Stimulated activated CD4-positive, alpha-beta T cell treated with anti-CD3 and anti-CD28 coated beads, Interleukin-1b, Interleukin-23, amount 100 ng/mL, for 4 hours (primary cell): ENCODE data around the gene DNAAF2.
"Not testable (repeated sequence)": the region's sequence is repeated elsewhere in the genome, so short reads cannot be mapped to it uniquely, and the experiment has no call there.

Source experiments
- DNase-seq, 2 donors: peaks; one replicate each; pipeline ENCODE4 v3.0.0-alpha.2; 2020; ENCODE audit warnings: low read depth in 2 of 2

Gene DNAAF2

DNA sequence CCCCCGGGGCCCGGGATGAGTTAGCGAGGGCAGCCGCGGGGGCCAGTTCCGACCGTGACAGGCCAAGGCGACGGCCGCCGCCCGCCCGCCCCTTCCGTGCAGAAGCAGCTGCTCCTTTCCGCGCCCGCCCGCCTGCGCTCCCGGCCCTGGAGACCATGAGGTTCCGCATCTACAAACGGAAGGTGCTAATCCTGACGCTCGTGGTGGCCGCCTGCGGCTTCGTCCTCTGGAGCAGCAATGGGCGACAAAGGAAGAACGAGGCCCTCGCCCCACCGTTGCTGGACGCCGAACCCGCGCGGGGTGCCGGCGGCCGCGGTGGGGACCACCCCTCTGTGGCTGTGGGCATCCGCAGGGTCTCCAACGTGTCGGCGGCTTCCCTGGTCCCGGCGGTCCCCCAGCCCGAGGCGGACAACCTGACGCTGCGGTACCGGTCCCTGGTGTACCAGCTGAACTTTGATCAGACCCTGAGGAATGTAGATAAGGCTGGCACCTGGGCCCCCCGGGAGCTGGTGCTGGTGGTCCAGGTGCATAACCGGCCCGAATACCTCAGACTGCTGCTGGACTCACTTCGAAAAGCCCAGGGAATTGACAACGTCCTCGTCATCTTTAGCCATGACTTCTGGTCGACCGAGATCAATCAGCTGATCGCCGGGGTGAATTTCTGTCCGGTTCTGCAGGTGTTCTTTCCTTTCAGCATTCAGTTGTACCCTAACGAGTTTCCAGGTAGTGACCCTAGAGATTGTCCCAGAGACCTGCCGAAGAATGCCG lies 13.7 kb downstream of the DNAAF2 start:
- DNase-seq, result peak in 1 of 2 donors; percentile 50

DNA sequence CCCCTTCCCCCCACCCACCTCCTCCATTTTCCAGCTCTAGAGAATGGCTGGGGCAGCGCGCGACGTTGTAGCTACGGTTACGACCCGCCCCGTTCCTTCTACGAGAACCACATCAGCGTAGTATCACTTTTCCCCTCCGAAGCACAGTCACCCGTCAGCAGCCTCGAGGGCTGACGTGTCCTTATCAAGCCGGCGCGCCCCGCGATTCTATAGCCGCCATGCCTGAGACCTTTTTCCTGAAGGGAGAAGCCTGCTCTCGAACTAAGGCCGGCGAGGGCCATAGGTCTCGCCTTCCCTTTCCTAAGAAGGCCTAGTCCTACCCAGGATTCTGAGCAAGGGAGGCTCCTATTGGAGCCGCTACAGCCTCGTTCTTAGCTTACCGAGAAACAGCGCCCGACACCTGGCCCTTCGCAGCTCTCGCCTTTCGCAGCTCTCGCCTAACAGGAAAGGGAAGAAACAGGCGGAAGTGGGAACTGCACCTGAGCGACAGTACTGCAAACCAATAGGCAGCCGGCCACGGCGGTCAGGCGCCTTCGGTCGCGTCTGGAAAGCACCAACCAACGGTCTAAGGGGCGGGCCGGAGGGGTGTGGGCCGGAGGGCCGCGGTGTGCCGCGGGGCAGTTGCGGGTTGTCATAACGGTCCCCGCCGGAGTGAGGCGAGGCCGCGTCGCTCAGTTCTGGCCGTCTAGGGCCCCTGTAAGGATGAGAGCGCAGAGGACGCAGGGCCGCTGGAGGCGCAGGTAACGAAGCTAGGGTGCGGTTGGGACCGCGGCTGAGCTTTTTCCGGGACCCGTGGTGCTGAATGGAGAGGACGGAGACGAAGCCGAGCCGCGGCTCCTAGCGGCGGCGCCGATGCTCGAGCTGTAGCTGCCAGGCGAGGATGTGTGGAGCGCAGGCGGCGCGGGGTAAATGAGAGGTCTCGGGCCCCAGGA lies 14.6 kb downstream of the DNAAF2 start, which contains the start of the genes MGAT2 and RPL36AL:
MGAT2 (plus strand) TSS at position 618 of the 932 bp plus-strand sequence. CDS start 470 bp downstream, outside the sequence.
RPL36AL (minus strand) TSS at position 445 of the 932 bp plus-strand sequence. CDS start 1,522 bp downstream, outside the sequence.
- peak; percentile 85 to 87 for DNase-seq

DNA sequence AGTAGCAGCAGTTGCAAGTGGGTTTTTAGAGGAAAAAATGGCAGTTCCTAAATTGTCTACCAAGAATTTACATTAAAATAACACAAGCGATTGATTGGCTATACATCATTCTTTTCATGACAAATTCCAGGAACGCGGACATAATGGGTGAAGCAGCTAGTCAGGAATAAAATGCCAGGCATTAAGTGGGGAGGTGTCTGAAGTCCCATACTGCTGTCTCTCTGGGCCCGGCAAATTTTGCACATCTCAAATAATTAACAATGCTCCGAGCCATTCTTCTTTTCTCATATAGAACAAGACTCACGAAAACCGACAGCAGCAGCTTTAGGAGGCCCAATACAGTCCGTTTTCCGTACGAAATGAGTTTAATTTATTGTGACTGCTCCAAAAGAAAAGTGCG lies 15.3 kb downstream of the DNAAF2 start:
- no peak for DNase-seq

DNA sequence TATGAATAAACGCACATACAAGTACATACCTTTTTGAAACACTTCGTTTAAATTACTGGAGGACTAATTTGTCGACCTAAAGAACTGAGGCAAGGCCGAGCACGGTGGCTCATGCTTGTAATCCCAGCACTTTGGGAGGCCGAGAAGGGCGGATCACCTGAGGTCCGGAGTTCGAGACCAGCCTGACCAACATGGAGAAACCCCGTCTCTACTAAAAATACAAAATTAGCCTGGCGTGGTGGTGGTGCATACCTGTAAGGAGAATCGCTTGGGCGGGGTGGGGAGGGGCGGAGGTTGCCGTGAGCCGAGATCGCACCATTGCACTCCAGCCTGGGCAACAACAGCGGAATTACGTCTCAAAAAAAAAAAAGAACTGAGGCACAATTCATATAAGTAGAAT lies 15.8 kb downstream of the DNAAF2 start:
- not testable (repeated sequence) for DNase-seq

DNA sequence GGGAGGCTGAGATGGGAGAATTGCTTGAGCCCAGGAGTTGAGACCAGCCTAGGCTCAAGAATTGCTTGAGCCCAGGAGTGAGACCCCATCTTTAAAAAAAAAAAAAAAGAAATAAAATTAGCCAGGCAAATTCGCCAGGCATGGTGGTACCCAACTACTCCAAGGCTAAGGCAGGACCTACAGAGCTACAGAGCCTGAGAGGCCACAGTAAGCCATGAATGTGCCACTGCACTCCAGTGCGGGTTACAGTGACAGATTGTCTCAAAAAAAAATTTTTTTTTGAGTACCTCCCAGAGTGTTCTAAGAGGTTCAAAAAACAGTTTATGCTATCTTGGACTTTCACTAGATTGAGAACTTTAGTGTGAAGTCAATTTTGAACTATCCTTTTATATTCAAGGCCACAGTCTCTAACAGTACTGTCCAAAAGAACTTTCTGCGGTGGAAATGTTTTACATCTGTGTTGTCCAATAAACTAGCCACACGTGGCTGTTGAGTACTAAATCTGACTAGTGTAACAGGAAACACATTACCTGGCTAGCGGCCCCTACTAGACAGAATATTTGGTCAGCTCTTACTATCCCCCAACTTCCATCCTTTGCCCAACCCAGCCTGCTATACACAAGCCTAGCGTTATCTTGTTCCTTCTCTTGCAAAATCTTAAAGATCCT lies 17.1 kb downstream of the DNAAF2 start:
- no peak for DNase-seq

DNA sequence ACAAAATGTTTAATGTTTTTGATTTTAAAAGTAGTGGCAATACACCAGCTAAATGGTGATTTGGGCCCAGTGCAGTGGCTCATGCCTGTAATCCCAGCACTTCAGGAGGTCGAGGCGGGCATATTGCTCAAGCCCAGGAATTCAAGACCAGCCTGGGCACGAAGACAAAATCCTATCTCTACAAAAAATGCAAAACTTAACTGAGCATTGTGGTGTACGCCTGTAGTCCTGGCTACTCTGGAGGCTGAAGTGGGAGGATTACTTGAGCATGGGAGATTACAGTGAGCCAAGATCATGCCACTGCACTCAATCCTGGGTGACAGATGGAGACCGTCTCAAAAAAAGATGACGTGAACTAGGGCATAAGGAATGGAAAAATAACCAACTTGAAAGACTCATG lies 19.3 kb downstream of the DNAAF2 start:
- no peak for DNase-seq

DNA sequence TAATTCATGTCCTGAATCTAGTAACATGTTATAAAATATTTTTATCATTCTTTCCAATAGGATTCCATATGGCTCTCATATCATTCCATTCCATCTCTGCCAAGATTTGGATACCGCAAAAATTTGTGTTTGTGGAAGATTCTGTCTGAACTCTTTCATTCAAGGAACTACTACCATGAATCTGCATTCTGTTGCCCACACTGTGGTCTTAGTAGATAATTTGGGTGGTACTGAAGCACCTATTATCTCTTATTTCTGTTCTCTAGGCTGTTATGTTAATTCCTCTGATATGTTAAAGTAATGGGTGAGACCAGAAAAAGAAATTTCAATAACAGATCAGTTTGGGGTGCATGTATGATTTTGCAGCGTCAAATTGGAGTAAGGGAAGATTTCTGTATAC lies 20.8 kb downstream of the DNAAF2 start:
- no peak for DNase-seq

DNA sequence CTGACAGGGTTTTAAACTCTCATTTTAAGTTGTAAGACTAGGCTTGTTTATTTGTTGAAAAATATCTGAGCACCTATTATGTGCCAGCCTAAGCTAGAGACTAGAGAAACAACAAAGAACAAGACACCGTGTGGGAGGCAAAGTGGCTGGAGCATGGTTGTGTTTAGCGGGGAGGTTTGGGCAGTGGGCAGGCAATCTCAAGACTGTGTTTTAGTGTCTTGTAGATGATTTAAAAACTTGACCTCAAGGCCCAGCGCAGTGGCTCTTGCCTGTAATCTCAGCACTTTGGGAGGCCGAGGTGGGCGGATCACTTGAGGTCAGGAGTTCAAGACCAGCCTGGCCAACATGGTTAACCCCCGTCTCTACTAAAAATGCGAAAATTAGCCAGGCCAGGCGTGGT lies 22.4 kb downstream of the DNAAF2 start:
- DNase-seq, result no peak

DNA sequence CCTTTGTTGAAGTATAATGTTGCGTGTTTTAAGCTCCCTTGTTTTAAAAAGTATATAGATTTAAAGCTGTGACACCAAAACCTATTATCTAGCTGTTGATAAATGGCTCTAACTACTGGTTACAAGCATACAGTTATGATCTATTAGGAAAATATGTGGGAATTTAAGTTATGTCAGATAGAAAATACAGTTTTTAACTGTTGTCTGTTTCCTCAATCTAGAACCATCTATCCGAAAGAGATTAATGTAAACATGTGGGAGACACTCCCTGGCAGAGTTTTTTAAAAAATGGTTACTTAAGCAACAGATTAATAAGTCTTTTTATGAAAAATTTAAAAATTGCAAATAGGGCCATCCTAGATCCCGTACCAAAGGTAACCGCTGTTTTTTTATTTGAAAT lies 22.8 kb downstream of the DNAAF2 start:
- DNase-seq, result no peak

DNA sequence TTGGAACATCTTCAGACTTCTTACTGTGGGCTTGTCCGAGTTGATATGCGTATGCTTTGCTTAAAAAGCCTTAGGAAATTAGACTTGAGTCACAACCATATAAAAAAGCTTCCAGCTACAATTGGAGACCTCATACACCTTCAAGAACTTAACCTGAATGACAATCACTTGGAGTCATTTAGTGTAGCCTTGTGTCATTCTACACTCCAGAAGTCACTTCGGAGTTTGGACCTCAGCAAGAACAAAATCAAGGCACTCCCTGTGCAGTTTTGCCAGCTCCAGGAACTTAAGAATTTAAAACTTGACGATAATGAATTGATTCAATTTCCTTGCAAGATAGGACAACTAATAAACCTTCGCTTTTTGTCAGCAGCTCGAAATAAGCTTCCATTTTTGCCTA lies 27.5 kb downstream of the DNAAF2 start:
- no peak for DNase-seq

DNA sequence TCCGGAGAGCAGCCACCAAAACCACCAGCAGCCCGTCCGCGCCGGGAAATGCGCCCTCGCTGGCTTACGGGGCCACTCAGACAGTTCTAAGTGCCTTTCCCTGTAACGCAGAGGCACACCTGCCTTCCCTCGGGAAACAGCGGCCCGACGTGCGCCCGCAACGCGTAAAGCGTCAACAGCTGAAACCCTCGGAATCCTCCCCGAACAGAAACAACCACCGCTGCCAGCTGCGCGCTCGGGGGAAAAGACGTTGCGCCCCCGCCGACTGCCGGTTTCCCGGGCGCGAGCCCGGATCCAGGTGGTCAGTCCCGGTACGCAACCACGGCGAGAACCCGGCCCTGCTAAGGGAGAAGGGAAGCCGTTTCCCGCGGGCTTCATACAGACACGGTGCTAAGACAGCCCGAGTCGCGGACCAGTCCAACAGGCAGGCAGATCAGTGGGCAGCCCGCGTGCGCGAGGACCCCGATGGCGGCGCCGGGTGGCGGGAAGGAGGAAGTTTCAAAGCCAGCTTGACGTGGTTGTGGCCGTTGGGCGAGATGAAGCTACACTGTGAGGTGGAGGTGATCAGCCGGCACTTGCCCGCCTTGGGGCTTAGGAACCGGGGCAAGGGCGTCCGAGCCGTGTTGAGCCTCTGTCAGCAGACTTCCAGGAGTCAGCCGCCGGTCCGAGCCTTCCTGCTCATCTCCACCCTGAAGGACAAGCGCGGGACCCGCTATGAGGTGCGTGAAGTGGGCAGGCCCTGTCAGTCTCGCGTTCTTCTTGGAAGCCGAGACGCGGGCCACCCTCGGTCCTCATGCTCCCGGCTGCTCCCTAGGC lies 36.4 kb downstream of the DNAAF2 start, which contains the start of gene LRR1:
LRR1 (plus strand) TSS at position 456 of the 816 bp plus-strand sequence; CDS start at position 537, 81 bp downstream.
- DNase-seq, result peak; percentile 73 to 81

DNA sequence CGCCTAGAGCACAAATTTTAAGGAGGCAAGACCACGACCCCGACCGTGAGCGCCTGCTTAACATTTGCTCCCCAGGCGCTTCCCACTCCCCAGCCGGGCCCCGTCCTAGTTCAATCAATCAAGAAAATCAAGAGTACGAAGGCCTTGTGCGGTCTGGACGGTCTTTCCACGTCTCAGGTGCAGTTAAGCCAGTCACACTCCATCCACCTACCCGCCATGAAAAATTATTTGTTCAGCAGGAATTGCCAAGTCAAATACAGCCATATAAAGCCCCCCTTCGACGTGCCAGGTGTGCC lies 36.9 kb downstream of the DNAAF2 start:
- no peak for DNase-seq

DNA sequence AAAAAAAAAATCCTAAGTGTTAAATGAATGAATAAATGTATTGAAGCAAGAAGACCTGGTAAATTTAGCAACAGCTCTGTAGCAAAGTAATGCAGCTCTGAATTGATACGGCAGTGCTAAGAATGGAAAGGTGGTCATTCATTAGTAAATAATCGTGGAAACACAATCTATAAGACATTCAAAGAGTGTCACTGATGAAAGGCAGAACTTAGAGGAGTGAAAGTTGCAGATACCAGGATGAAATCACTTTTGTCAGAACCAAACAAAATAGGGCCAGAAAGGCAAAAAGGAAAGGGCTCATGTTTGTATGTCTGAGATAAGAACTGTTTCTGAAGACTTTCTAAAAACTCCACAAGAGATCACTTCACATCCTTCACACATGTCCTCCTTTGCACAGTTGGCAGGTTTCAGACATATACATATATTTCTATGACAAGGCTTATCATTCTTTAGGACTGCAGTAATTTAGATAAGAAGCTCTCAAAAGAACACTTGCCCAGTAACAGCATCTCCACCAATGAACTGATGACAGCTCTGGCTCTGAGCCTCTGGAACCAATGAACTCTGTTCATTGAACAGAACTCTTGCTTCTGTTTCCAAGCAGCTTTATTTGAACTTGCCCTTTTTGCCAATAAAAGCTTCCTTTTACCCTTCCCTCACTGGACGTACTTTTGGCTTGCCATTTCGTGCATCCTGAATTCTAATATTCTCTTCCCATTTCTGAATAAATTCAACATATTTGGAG lies 40.5 kb downstream of the DNAAF2 start:
- no peak for DNase-seq

DNA sequence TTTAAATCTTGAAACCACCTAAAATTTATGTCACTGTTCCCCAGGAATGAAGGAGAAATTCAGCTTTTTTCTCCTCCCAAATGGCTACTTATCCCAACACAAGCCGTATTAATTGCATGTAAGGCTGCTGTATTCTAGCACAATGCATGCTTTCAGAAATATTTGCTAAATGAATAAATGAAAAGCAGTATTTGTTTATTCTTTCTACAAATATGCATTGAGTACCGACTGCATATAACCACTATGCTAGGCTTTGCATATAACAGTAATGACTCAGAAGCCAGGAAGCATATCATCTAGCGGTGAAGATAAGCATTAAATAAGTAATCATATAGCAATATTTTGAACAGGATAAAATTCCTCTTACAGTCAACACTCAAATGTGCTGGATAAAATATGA lies 42.0 kb downstream of the DNAAF2 start:
- no peak for DNase-seq

DNA sequence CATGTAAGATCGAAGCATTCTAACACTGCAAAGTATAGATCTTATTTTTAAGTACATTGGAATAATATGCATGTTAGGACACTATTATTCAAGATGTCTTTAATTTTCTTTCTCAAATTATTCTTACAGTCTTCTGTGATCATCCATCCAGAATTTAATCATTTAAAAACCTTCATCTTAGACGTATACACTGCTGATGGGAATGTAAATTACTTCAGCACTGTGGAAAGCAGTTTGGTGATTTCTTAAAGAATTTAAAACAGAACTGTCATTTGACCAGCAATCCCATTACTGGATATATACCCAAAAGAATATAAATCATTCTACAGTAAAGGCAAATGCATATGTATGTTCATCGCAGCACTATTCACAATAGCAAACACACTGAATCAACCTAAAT lies 45.7 kb downstream of the DNAAF2 start:
- no peak for DNase-seq

DNA sequence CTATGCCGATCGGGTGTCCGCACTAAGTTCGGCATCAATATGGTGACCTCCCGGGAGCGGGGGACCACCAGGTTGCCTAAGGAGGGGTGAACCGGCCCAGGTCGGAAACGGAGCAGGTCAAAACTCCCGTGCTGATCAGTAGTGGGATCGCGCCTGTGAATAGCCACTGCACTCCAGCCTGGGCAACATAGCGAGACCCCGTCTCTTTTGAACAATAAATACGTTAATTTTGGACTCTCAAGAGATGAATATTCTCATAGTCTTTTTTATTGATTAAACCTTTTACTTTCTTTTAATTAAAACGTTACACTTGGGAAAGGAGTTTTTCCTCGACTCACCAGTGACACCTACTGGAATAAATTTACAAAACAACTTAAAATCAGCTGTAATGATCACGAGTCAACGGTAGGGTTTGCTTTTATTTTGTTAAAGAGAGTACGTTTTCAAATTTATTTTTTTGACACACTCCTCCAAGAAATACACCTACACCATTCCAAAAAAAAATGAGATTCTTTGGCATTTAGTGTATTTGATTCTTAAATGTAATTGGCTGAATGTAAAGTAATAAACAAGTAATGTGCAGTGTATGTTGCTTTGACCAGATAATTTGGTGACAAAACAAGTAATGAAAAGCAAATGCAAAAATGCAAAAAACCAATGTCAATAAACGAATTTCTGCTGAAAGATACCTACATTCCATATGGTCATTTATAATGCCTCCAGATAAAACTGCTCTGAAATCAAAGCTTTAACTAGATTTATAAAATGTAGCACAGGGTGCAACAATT lies 48.2 kb downstream of the DNAAF2 start:
- DNase-seq, result peak in 1 of 2 donors; percentile 46

DNA sequence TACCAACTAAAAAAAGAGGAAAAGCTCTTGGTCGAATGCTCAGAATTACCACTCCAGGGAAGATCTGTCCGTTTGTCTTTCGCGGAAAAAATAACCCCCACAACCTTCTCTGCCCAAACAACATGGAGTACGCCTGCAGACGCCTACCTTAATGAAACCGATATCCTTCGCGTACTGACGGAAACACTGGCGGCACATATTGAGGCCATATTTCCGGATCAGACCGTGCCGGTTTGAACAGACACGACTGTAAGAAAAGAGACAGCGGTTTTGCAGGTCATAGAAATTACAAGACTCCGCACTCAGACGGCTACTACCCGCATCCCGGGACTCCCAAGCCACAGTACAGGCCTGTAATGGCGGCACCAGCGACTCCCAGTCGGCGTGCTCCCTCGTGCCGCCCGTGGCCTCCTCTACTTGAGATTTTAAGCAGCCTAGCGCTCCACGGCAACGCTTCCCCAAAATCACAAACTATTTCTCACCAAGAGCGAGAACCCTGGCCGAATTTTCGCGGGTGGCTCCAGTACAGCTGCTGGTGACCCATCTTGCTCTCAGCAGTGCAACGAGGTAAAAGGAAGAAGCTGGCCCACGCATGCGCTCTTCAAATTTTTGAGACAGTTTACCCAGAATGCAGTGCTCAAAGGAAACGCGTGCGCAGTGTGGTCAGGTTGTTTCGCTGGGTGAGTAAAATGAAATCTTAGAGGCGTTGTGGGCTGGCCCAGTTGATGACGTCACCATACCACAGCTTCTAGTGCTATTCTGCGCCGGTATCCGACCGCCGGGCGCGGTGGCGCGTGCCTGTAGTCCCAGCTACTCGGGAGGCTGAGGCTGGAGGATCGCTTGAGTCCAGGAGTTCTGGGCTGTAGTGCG lies 49.0 kb downstream of the DNAAF2 start, which contains the start of gene RPS29:
RPS29 (minus strand) TSS at position 578 of the 870 bp plus-strand sequence; CDS start at position 544, 34 bp downstream.
- peak; percentile 93 to 99 for DNase-seq

DNA sequence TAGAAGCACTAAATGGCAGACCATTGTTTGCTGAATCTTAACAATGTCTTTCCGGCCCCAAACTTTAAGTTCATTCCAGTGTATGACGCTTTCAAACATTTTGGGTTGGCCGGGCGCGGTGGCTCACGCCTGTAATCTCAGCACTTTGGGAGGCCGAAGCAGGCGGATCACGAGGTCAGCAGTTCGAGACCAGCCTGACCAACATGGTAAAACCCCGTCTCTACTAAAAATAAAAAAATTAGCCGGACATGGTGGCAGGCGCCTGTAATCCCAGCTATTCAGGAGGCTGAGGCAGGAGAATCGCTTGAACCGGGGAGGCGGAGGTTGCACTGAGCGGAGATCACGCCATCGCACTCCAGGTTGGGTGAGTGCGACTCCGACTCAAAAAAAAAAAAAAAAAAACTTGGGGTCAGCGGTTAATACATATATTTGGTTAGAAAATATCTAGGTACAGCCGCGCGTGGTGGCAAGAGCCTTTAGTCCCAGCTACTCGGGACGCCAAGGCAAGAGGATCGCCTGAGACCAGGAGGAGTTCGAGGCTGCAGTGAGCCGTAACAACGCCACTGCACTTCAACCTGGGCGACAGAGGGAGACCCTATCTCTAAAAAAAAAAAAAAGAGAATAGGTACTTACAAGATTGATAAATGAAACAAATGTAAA lies 49.9 kb downstream of the DNAAF2 start:
- DNase-seq, result not testable (repeated sequence)
